ENCODE data around the gene ATM. TPM values are rescaled to one million over a fixed set of nuclear protein-coding genes. Genes with fewer than 3 reads are reported as not detected.

The ATM gene
- total and polyA plus RNA-seq, 2 donors (not counting 1 experiment from before 2014, with no cell fraction given), result 111 to 446 TPM

- no peaks in the 10 kb centered on the region for H3K4me1 ChIP-seq (ENCODE audit: control insufficient read depth in 2 of 2, insufficient read depth in 2 of 2, low read length in 2 of 2)
- ChIA-PET POLR2A (no interaction called here), CTCF (interaction anchor here (0.6 to 0.8 kb wide), 3 partner anchors 16 to 94 kb away, joined by 3 to 9 read pairs (median 3); partner anchors contain the start of gene ATM)
- no peak for TF ChIP-seq EZH2 (IDR thresholded peaks at IDR 0.05; ENCODE audit: borderline replicate concordance, insufficient read depth, low read depth, low read length, poor library complexity, severe bottlenecking)
- TF ChIP-seq, protein P1, sequence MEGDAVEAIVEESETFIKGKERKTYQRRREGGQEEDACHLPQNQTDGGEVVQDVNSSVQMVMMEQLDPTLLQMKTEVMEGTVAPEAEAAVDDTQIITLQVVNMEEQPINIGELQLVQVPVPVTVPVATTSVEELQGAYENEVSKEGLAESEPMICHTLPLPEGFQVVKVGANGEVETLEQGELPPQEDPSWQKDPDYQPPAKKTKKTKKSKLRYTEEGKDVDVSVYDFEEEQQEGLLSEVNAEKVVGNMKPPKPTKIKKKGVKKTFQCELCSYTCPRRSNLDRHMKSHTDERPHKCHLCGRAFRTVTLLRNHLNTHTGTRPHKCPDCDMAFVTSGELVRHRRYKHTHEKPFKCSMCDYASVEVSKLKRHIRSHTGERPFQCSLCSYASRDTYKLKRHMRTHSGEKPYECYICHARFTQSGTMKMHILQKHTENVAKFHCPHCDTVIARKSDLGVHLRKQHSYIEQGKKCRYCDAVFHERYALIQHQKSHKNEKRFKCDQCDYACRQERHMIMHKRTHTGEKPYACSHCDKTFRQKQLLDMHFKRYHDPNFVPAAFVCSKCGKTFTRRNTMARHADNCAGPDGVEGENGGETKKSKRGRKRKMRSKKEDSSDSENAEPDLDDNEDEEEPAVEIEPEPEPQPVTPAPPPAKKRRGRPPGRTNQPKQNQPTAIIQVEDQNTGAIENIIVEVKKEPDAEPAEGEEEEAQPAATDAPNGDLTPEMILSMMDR (IDR thresholded peaks at IDR 0.05), result no peak
- intact Hi-C loops (cut with micrococcal nuclease), result no loop called here
- H3K9ac ChIP-seq (ENCODE audit: low read length), result no peak overlapping the region
- H4K20me1 ChIP-seq (ENCODE audit: control insufficient read depth, insufficient read depth, low read length, poor library complexity, severe bottlenecking), result peaks cover 43% of the 10 kb centered on the region
- DNase-seq, result no peak
- no peaks in the 10 kb centered on the region for H3K27me3 ChIP-seq (replicated peaks in 1 of 4; ENCODE audit: control extremely low read depth in 1 of 4, control insufficient read depth in 3 of 4, insufficient read depth in 4 of 4, low read length in 3 of 4)
- Mint-ChIP-seq H3K4me1 (peaks cover 29% of the 10 kb centered on the region), H3K27me3 (no peaks in the 10 kb centered on the region), H3K9me3 (ENCODE audit: insufficient read depth) (peaks cover 11% of the 10 kb centered on the region), H3K4me3 (no peak overlapping the region), H3K27ac (no peak overlapping the region)
- no peak overlapping the region for H3K4me2 ChIP-seq (replicated peaks; ENCODE audit: low read depth, low read length, poor library complexity, severe bottlenecking)
- H3K36me3 ChIP-seq (replicated peaks in 1 of 2; ENCODE audit: control extremely low read depth in 1 of 2, control insufficient read depth in 1 of 2, extremely low read depth in 1 of 2, insufficient read depth in 2 of 2, low read length in 1 of 2), result peaks cover 23 to 84% of the 10 kb centered on the region in 2 experiments
- ATAC-seq (ENCODE audit: low read depth), result no peak
- peaks cover 99% of the 10 kb centered on the region for H3K79me2 ChIP-seq (ENCODE audit: control insufficient read depth, insufficient read depth, low read length)
- no peak overlapping the region for H3K4me3 ChIP-seq (ENCODE audit: control extremely low read depth in 1 of 5, extremely low read depth in 1 of 5, insufficient read depth in 1 of 5, low read depth in 2 of 5, low read length in 4 of 5)
- H3K9me3 ChIP-seq (ENCODE audit: control extremely low read depth in 1 of 3, control insufficient read depth in 2 of 3, insufficient read depth in 1 of 3, low read length in 2 of 3), result peaks cover 12 to 49% (median 42%) of the 10 kb centered on the region in 3 donors
- H3K27ac ChIP-seq (ENCODE audit: low read length in 2 of 2), result no peak overlapping the region
- no peak overlapping the region for H2AFZ ChIP-seq (ENCODE audit: insufficient read depth, low read depth, low read length, poor library complexity, severe bottlenecking)
- 86% methylated on average over 8 of the region's 8 CpGs for WGBS (ENCODE audit: insufficient coverage)
These were observed 15.7 kb upstream of the ATM start for GRCh38 chr11:108206969-108207682.

- H3K27ac ChIP-seq (ENCODE audit: low read length in 2 of 2), result no peak overlapping the region
- no peak overlapping the region for H3K27ac Mint-ChIP-seq
- H3K27me3 ChIP-seq (replicated peaks in 1 of 4; ENCODE audit: control extremely low read depth in 1 of 4, control insufficient read depth in 3 of 4, insufficient read depth in 4 of 4, low read length in 3 of 4), result no peaks in the 10 kb centered on the region
- no peaks in the 10 kb centered on the region for H3K4me1 ChIP-seq (ENCODE audit: control insufficient read depth in 2 of 2, insufficient read depth in 2 of 2, low read length in 2 of 2)
- DNase-seq (no peak), ATAC-seq (ENCODE audit: low read depth) (no peak)
- H4K20me1 ChIP-seq (ENCODE audit: control insufficient read depth, insufficient read depth, low read length, poor library complexity, severe bottlenecking), result peaks cover 46% of the 10 kb centered on the region
- 100% methylated on average over 4 of the region's 6 CpGs for WGBS (ENCODE audit: insufficient coverage)
- ChIA-PET POLR2A (no interaction called here), CTCF (no interaction called here)
- intact Hi-C loops (cut with micrococcal nuclease), result no loop called here
- H3K36me3 ChIP-seq (replicated peaks in 1 of 2; ENCODE audit: control extremely low read depth in 1 of 2, control insufficient read depth in 1 of 2, extremely low read depth in 1 of 2, insufficient read depth in 2 of 2, low read length in 1 of 2), result peaks cover 21 to 84% of the 10 kb centered on the region in 2 experiments
- H3K9me3 ChIP-seq (ENCODE audit: control extremely low read depth in 1 of 3, control insufficient read depth in 2 of 3, insufficient read depth in 1 of 3, low read length in 2 of 3), result peaks cover 12 to 49% (median 42%) of the 10 kb centered on the region in 3 donors
- H3K79me2 ChIP-seq (ENCODE audit: control insufficient read depth, insufficient read depth, low read length), result peaks cover 99% of the 10 kb centered on the region
- H3K27me3 Mint-ChIP-seq, result no peaks in the 10 kb centered on the region
- H3K9me3 Mint-ChIP-seq (ENCODE audit: insufficient read depth), result peaks cover 11% of the 10 kb centered on the region
- no peak overlapping the region for H2AFZ ChIP-seq (ENCODE audit: insufficient read depth, low read depth, low read length, poor library complexity, severe bottlenecking)
- peaks cover 28% of the 10 kb centered on the region for H3K4me1 Mint-ChIP-seq
- no peak overlapping the region for H3K4me3 ChIP-seq (ENCODE audit: control extremely low read depth in 1 of 5, extremely low read depth in 1 of 5, insufficient read depth in 1 of 5, low read depth in 2 of 5, low read length in 4 of 5)
- H3K9ac ChIP-seq (ENCODE audit: low read length), result no peak overlapping the region
- H3K4me2 ChIP-seq (replicated peaks; ENCODE audit: low read depth, low read length, poor library complexity, severe bottlenecking), result no peak overlapping the region
- no peak overlapping the region for H3K4me3 Mint-ChIP-seq
- no peak for TF ChIP-seq EZH2 (IDR thresholded peaks at IDR 0.05; ENCODE audit: borderline replicate concordance, insufficient read depth, low read depth, low read length, poor library complexity, severe bottlenecking)
- TF ChIP-seq, protein P1 (IDR thresholded peaks at IDR 0.05), result no peak
These were observed 15.2 kb upstream of the ATM start for GRCh38 chr11:108207683-108208060.
